ENCODE measurements around the gene ZSWIM4. TPM values are rescaled to one million over a fixed set of nuclear protein-coding genes. Genes with fewer than 3 reads are reported as not detected.

The ZSWIM4 gene
- polyA plus RNA-seq, 1 of the 3 experiments (the other 2 are of a cell fraction): 4.7 TPM

DNA sequence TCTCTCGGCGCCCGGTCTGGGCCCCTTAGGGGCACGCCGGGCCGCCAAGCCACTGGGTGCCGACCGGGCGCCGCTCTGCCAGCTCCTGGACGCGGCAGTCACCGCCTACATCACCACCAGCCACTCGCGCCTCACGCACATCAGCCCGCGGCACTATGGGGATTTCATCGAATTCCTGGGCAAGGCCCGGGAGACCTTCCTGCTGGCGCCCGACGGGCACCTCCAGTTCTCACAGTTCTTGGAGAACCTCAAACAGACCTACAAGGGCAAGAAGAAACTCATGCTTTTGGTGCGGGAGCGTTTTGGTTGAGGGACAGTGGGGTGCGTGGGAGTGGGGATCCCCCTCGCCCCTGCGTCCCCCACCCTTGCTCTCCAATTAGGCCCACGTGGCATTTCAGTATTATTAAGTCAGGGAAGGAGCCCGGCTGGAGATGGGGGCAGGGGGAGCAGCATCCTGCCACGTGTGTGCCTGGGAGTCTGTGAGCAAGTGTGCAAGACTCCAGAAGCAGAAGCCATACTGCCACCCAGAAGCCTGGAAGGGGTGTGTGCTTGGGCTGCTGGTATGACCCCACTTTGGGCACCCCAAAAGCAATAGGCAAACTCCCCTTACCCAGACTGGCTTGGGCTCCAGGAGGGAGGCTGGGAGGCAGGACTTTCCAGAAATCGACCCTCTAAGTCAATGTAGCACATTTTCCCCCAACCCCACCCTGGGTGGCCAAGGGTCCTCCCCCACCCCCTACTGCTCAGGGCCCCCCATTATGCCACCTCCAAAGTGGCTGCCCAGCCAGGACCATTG lies 35.7 kb downstream of the ZSWIM4 start:
- Histone ChIP-seq H4K20me1 (ENCODE audit: insufficient read depth) (peaks cover 94% of the 10 kb centered on the region), H3K27ac (ENCODE audit: low read depth in 2 of 2, low read length in 1 of 2) (peak overlapping the region in 1 of 2 experiments; percentile 97; a peak in 1 of 4 replicates), H3K9ac (no peak overlapping the region), H2AFZ (ENCODE audit: low read depth) (no peak overlapping the region), H3K27me3 (ENCODE audit: insufficient read depth) (no peaks in the 10 kb centered on the region), H3F3A (replicated peaks; ENCODE audit: insufficient read depth) (peaks cover 81% of the 10 kb centered on the region), H3K36me3 (replicated peaks in 1 of 2; ENCODE audit: control insufficient read depth in 1 of 2, insufficient read depth in 2 of 2, low read length in 1 of 2) (peaks cover 14 to 42% of the 10 kb centered on the region in 2 experiments), H3K9me2 (no peaks in the 10 kb centered on the region), H3K4me3 (ENCODE audit: low read depth in 2 of 2, low read length in 1 of 2) (no peak overlapping the region), H3K4me2 (no peak overlapping the region), H3K9me3 (no peaks in the 10 kb centered on the region), H3K79me2 (ENCODE audit: insufficient read depth) (peaks cover 20% of the 10 kb centered on the region), H3K4me1 (ENCODE audit: control insufficient read depth in 1 of 2, insufficient read depth in 2 of 2, low read depth in 1 of 2, low read length in 1 of 2) (peaks cover 16% of the 10 kb centered on the region in 2 experiments; a peak in 3 of 4 replicates)
- TF ChIP-seq, protein P1, sequence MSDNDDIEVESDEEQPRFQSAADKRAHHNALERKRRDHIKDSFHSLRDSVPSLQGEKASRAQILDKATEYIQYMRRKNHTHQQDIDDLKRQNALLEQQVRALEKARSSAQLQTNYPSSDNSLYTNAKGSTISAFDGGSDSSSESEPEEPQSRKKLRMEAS (IDR thresholded peaks at IDR 0.05; ENCODE audit: low read depth): 0 out of 2 replicates have a peak, but pooled peaks have one; percentile 13
- TF ChIP-seq POLR2AphosphoS5 (IDR thresholded peaks at IDR 0.05; ENCODE audit: low read depth, low read length): peak; percentile 41; the same call in 1 of the 2 replicates
- no peak for TF ChIP-seq RCOR1 (IDR thresholded peaks at IDR 0.05; ENCODE audit: low read length)
- ChIA-PET CTCF (no interaction called here), POLR2A (no interaction called here)
- 95% methylated on average over 22 of the region's 32 CpGs for WGBS (ENCODE audit: low lambda C conversion rate)
- no peak for DNase-seq

GRCh38 chr19:13831537-13832467 lies 36.6 kb downstream of the ZSWIM4 start:
- POLR2A ChIA-PET: no interaction called here
- Histone ChIP-seq H3K36me3 (replicated peaks in 1 of 2; ENCODE audit: control insufficient read depth in 1 of 2, insufficient read depth in 2 of 2, low read length in 1 of 2) (peaks cover 19 to 50% of the 10 kb centered on the region in 2 experiments), H3K4me2 (no peak overlapping the region), H3K9me2 (no peaks in the 10 kb centered on the region), H3K9me3 (no peaks in the 10 kb centered on the region), H3F3A (replicated peaks; ENCODE audit: insufficient read depth) (peaks cover 89% of the 10 kb centered on the region), H2AFZ (ENCODE audit: low read depth) (no peak overlapping the region), H3K79me2 (ENCODE audit: insufficient read depth) (peaks cover 29% of the 10 kb centered on the region), H3K4me3 (ENCODE audit: low read depth in 2 of 2, low read length in 1 of 2) (no peak overlapping the region), H4K20me1 (ENCODE audit: insufficient read depth) (peaks cover 94% of the 10 kb centered on the region), H3K9ac (no peak overlapping the region), H3K27ac (ENCODE audit: low read depth in 2 of 2, low read length in 1 of 2) (peak overlapping the region in 1 of 2 experiments; percentile 97; a peak in 2 of 4 replicates), H3K27me3 (ENCODE audit: insufficient read depth) (no peaks in the 10 kb centered on the region), H3K4me1 (ENCODE audit: control insufficient read depth in 1 of 2, insufficient read depth in 2 of 2, low read depth in 1 of 2, low read length in 1 of 2) (peaks cover 24 to 25% of the 10 kb centered on the region in 2 experiments; a peak in 3 of 4 replicates)
- CTCF ChIA-PET: interaction anchor here (8.4 kb wide), 1 partner anchor 32 kb away, joined by 61 read pairs; no protein-coding TSS in a partner anchor
- DNase-seq: no peak
- TF ChIP-seq CHD2 (IDR thresholded peaks at IDR 0.05; ENCODE audit: low read length, partially characterized antibody) (no peak), POLR2AphosphoS5 (IDR thresholded peaks at IDR 0.05; ENCODE audit: low read depth, low read length) (peak; percentile 29)
- 88% methylated on average over 20 of the region's 22 CpGs for WGBS (ENCODE audit: low lambda C conversion rate)

Measured in SK-N-SH (cell line).